HG03139 (cell line): ENCODE results near the gene PAFAH1B1.
"Not testable (repeated sequence)": the region's sequence is repeated elsewhere in the genome, so short reads cannot be mapped to it uniquely, and the experiment has no call there.

Experiments used
- ATAC-seq: cut with Tn5 transposase; IDR thresholded peaks from one replicate; pipeline ENCODE4 v1.9.1; 2021; ENCODE audit not compliant: unreplicated experiment

PAFAH1B1 gene

DNA sequence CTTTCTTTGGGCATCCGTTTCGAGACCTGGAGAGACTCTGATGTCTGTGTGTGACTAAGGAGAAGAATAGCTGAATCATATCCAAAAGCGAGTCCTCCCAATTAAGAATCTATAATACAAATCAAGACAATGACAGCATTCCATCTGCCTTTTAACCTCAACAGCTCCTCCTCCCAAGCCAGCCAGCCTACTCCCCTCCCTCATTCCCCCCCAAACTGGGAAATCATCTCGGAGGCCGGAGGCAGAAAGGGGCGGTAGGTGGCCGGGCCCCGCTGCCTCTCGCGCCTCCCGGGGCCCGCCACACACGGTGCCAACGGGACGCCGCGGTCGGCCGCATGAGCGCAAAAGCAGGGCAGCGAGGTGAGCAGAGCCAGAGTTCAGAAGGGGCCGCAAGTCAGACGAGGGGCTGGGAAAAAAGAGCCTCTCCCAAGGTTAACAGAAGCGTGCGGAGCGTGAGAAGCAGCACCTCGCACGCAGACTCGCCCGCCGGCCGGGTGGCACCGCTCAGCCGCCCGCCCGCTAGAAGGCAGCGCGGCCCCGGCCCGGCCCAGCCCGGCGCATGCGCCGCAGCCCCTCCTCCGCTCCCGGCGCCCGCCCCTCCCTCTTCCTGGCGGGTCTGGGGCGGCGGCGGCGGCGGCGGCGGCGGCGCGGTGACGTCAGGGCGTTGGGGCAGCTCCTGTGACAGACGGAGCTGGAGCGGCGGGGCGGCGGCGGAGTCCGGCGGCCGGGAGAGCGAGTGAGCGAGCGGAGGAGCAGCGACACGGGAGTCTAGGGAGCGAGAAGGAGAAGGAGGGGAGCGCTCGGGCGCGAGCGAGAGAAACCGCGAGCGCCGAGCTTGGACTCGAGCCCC is at the start of gene PAFAH1B1:
Gene PAFAH1B1, plus strand, starts transcription at position 684 of the 850 bp plus-strand sequence. CDS start 44,635 bp downstream, outside the sequence.
- peak; percentile 73 for ATAC-seq

DNA sequence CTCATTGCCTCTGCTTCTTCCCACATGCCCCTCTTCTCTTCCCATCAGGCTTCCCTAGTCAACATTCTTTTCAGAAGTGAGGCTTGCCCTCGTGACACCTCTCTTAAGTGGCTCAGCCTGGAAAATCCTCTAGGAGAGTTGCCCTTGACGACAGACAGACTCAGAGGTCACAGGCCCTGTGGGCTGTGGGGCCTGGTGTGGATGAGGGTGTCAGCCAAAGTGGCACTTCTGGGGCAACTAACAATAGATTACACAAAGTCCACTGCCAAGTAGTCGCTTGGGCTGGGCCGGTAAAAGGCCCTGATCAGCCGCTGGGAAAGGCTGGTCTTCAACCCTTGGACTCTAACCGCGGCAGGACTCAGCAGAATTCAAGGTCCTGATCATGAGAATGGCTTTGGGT is 48.1 kb upstream of the PAFAH1B1 start:
- ATAC-seq = no peak

DNA sequence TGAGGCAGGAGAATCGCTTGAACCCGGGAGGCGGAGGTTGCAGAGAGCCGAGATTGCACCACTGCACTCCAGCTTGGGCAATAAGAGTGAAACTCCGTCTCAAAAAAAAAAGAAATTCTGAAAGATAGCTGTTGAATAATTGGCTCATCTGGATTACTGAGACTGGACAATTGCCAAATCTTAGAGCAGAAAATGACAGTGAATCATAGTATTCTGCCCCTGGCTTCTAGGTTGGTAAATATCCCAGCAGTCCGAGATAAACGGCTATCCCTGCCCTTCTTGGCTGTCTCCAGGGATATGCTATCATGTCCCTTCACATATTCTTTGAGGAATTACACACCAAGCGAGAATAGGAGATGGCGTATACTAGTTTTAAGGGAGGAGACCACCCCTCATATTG is 46.3 kb upstream of the PAFAH1B1 start:
- ATAC-seq = no peak

GRCh38 chr17:2548026-2548425 is 45.4 kb upstream of the PAFAH1B1 start:
- ATAC-seq = not testable (repeated sequence)

DNA sequence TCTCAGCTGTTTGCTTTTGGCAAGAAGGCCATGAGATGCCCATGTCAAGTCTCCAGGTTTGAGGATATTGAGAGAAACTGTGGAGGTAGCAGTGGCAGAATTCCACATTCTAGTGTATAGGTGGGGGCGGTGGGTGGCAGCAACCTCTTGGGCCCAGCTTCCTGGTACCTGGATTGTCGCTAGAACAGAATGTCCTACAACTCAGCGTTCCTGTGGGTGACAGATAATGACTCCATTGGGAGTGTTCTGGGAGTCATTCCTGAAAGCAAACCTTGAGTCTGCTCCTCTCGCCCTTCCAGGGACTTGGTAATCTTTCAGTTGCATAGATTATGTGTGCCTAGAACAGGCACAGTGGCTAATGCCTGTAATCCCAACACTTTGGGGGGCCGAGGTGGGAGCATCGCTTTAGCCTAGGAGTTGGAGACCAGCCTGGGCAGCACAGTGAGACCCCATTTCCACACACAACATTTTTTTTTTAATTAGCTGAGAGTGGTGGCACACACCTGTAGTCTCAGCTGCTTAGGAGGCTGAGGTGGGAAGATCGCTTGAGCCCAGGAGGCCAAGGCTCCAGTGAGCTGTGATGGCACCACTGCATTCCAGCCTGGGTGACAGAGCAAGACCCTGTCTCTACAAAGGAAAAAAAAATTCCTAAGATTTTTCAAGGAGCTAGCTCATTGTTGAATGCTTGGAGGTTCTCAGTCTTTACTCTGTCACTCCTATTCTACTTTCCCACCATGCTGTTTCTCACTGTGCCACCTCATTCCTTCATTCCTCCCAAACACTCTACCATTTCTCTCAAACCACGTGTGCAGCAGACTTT is 43.9 kb upstream of the PAFAH1B1 start:
- no peak for ATAC-seq

DNA sequence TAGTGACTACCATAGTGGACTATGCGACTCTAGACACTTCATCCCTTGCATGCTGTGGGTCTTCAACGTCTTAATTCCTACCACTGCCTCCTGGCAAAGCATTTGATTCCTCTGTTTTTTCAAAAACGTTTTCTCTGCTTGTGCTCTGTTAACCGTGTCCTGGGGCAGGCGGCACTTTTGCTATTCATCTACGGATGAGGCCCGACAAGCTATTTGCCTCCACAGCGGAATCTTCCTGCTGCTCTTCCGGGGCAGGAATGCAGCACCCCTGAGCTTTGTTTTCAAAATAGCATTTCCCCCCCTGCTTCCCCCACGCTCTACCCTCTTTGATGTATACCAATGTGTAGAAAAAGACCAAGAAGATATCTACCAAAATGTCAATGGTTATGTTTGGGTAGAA is 42.0 kb upstream of the PAFAH1B1 start:
- ATAC-seq = no peak

- no peak for ATAC-seq
Measured at GRCh38 chr17:2551928-2552327, 41.5 kb upstream of the PAFAH1B1 start.

DNA sequence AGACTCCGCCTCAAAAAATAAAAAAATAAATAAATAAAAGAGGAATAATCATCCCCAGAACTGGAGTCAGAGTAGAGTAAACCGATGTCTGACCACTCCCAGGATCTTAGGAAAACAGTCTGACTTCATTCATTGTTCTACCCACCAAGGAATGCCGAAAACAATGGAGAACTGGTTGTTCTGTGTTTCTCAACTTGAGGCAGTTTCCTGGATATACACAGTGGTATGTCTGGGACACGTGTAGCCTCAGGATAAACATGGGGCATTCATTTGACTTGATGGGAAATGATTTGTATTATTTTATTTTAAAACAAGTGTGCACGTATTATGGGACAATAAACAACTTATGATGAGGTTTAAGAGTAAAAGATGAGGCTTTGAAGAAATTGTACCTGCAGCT is 32.8 kb upstream of the PAFAH1B1 start:
- no peak for ATAC-seq

DNA sequence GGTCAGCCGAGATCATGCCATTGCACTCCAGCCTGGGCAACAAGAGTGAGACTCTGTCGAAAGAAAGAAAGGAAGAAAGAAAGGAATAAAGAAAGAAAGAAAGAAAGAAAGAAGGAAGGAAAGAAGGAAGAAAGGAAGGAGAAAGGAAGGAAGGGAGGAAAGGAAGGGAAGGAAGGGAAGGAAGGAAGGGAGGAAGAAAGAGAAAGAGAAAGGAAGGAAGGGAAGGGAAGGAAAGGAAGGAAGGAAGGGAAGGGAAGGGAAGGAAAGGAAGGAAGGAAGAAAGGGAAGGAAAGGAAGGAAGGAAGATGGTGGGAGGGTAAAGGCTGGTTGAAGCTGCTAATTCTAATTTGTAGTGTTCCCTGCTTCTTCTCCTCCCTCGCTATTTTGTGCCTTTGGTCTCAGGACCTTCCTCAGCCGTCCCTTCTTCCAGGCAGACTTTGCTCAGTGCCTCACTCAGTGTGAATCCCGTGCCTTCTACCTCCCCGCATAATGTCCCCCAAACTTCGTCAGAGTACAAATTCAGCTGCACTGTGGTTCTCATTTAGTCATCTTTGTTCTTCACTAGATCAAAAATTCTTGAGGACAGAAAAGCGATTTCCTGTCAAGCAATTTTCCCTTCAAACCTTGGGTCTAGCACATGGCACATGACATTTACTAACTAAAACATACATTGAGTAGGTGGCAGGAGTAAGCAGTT is 31.1 kb upstream of the PAFAH1B1 start:
- no peak for ATAC-seq

GRCh38 chr17:2563061-2563460 is 30.4 kb upstream of the PAFAH1B1 start:
- no peak for ATAC-seq

DNA sequence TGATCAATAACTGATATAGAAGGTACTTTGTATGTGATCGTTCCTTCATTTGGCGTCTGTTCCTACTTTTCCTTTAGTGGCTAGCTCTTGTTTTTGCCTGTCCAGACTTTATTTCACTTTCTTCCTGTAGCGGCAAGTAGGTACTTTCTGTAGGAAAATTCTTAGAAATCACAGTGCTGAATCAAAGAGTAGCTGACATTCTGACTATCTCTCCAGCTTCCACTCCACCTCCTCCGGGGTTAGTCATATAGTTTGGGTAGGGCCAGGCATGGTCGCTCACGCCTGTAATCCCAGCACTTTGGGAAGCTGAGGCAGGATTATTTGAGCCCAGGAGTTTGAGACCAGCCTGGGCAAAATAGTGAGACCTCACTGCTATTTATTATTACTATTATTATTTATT is 29.9 kb upstream of the PAFAH1B1 start:
- no peak for ATAC-seq

GRCh38 chr17:2564877-2565276 is 28.6 kb upstream of the PAFAH1B1 start:
- ATAC-seq = no peak

- no peak for ATAC-seq
Measured at GRCh38 chr17:2566056-2566455, 27.4 kb upstream of the PAFAH1B1 start.

GRCh38 chr17:2571523-2572303 is 21.7 kb upstream of the PAFAH1B1 start:
- no peak for ATAC-seq

DNA sequence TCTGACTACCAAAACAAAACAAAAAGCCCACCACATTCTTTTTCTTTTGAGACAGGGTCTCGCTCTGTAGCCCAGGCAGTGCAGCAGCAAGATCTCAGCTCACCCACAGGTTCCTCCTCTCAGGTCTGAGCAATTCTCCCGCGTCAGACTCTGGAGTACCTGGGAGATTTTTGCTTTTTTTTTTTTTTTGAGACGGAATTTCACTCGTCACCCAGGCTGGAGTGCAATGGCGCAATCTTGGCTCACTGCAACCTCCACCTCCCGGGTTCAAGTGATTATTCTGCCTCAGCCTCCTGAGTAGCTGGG is 21.2 kb upstream of the PAFAH1B1 start:
- not testable (repeated sequence) for ATAC-seq

DNA sequence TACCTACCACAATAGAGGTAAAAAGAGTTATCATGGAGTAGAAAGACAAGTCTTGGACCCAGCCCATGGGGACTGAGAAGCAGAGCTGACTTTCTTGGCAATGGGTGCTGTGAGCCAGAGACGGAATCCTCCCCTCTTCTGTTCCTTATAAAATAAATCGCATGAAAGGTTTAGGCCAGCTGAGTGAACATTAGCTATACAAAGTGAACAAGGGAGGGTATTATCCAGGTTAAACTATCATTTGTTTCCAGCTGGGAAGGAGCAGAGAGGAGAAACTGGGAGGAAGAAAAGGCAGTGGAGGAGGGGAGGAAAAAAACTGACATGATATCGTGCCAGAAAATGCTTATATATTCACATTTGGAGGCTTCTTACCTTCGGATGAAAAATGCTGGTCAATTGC is 13.3 kb upstream of the PAFAH1B1 start:
- no peak for ATAC-seq

GRCh38 chr17:2580661-2581060 is 12.8 kb upstream of the PAFAH1B1 start:
- no peak for ATAC-seq

- ATAC-seq = no peak
Measured at GRCh38 chr17:2582493-2582892, 11.0 kb upstream of the PAFAH1B1 start.

- ATAC-seq = no peak
Measured at GRCh38 chr17:2591040-2591640, 2.3 kb upstream of the PAFAH1B1 start.
